ENCODE results near the gene CADM4.
"Not testable (repeated sequence)": the region's sequence is repeated elsewhere in the genome, so short reads cannot be mapped to it uniquely, and the experiment has no call there.

CADM4 gene

DNA sequence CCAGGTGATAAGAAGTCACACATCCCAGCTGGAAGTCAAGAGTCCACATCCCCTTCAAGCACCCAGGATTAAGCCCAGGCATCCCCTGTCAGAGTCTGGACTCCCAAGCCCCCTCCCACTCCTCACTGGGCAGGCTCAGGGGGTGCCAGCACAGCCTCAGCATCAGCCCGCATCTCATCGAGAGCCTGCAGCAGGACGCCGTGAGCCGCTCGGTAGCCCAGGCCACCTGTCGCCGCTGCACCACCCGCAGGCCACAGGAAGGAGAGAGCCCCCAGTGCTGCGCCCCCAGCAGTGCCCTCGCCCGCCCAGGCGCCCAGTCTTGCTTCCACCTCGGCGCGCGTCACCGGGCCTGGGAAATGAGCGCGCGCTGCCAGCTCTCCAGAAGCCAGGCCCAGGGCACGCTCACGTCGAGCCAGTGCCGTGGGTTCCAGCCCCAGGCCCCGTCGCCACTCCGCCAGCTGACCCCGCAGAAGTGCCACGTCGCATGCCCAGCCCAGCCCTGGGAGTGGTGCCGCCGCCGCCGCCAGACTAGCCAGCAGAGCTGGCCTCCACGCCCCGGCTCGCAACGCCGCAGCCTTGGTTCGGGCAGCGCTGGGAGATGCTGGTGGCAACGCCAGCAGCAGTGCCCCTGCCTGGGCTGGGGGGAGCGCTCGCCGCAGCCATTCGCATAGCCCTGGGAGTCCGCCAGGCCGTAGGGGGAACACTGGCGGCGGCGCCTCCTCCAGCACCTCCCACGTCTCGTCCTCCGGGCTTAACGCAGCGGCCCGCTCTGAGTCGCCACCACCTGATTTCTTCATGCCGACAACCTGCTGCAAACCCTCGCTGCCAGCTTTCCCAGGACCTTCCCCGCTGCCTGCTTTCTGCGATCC lies 47.5 kb downstream of the CADM4 start:
- no peak for DNase-seq (ENCODE audit: low read depth, low spot score)
- no peak overlapping the region for H3K4me3 ChIP-seq (ENCODE audit: low read depth, low read length)
- in situ Hi-C loops (cut with HindIII; ENCODE audit: low sequenced_read_pairs), result no loop called here
- TF ChIP-seq, protein P1, sequence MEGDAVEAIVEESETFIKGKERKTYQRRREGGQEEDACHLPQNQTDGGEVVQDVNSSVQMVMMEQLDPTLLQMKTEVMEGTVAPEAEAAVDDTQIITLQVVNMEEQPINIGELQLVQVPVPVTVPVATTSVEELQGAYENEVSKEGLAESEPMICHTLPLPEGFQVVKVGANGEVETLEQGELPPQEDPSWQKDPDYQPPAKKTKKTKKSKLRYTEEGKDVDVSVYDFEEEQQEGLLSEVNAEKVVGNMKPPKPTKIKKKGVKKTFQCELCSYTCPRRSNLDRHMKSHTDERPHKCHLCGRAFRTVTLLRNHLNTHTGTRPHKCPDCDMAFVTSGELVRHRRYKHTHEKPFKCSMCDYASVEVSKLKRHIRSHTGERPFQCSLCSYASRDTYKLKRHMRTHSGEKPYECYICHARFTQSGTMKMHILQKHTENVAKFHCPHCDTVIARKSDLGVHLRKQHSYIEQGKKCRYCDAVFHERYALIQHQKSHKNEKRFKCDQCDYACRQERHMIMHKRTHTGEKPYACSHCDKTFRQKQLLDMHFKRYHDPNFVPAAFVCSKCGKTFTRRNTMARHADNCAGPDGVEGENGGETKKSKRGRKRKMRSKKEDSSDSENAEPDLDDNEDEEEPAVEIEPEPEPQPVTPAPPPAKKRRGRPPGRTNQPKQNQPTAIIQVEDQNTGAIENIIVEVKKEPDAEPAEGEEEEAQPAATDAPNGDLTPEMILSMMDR (IDR thresholded peaks at IDR 0.05; ENCODE audit: low read depth, low read length), result no peak

DNA sequence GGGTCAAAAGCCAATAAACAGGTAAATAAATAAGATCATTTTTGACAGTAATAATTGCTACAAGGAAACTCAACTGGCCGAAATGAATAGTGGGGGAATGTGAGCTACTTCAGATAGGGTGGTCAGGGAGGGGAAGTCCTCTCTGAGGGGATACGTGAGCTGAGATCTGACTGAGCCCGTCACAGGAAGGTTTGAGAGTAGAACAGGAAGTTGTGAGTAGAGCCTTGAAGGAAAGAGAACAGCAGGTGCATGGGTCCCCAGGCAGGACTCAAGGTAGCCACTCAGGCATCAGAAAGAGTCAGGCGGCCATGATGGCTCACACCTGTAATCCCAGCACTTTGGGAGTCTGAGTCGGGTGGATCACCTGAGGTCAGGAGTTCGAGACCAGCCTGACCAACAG lies 50.0 kb downstream of the CADM4 start:
- TF ChIP-seq, protein P1 (IDR thresholded peaks at IDR 0.05; ENCODE audit: low read depth, low read length), result no peak
- no peak for DNase-seq (ENCODE audit: low read depth, low spot score)
- in situ Hi-C loops (cut with HindIII; ENCODE audit: low sequenced_read_pairs), result no loop called here
- H3K4me3 ChIP-seq (ENCODE audit: low read depth, low read length), result no peak overlapping the region

DNA sequence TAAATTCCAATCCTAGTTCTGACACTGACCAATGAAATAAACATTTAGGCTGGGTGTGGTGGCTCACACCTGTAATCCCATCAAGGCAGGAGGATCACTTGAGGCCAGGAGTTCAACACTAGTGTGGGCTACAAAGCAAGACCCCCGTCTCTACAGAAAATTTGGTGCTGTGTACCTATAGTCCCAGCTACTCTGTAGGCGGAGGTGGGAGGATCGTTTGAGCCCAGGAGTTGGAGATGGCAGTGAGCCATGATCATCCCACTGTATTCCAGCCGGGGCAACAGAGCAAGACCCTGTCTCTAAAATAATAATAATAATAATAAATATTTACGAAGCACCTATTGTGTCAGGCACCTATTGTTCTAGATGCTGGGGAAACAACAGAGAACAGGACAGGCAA lies 50.4 kb downstream of the CADM4 start:
- TF ChIP-seq, protein P1 (IDR thresholded peaks at IDR 0.05; ENCODE audit: low read depth, low read length), result no peak
- in situ Hi-C loops (cut with HindIII; ENCODE audit: low sequenced_read_pairs), result no loop called here
- DNase-seq (ENCODE audit: low read depth, low spot score), result no peak
- no peak overlapping the region for H3K4me3 ChIP-seq (ENCODE audit: low read depth, low read length)

DNA sequence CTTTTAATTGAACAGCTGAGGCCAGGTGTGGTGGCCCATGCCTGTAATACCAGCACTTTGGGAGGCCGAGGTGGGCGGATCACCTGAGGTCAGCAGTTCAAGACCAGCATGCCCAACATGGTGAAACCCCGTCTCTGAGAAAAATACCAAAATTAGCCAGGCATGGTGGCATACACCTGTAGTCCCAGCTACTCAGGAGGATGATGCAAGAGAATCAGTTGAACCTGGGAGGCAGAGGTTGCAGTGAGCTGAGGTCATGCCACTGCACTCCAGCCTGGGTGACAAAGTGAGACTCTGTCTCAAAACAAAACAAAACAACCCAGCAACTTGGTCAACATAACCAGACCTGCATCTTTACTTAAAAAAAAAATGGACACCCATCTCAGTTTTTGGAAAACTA lies 52.6 kb downstream of the CADM4 start:
- H3K4me3 ChIP-seq (ENCODE audit: low read depth, low read length); in situ Hi-C loops (cut with HindIII; ENCODE audit: low sequenced_read_pairs); DNase-seq (ENCODE audit: low read depth, low spot score): not testable (repeated sequence)

GRCh38 chr19:43586346-43586745 lies 53.3 kb downstream of the CADM4 start:
- no peak overlapping the region for H3K4me3 ChIP-seq (ENCODE audit: low read depth, low read length)
- DNase-seq (ENCODE audit: low read depth, low spot score), result no peak
- TF ChIP-seq, protein P1 (IDR thresholded peaks at IDR 0.05; ENCODE audit: low read depth, low read length), result no peak
- in situ Hi-C loops (cut with HindIII; ENCODE audit: low sequenced_read_pairs), result no loop called here

DNA sequence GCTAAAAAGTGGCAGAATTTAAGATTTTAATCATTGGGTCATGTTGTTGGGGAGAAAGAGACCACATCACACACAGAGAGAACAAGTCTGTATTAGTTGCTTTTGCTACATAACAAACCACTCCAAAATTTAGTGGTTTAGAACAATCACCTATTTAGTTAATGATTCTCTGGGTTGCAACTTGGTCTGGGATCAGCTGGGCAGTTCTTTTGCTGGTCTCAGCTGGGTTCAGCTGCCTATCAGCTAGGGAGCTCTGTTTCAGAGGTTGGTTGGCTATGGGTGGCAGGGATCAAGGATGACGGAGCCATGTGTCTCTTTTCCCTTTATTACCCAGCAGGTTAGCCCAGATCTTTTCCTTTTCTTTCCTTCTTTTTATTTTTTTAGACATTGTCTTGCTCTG lies 55.2 kb downstream of the CADM4 start:
- in situ Hi-C loops (cut with HindIII; ENCODE audit: low sequenced_read_pairs), result no loop called here
- no peak overlapping the region for H3K4me3 ChIP-seq (ENCODE audit: low read depth, low read length)
- no peak for DNase-seq (ENCODE audit: low read depth, low spot score)
- TF ChIP-seq, protein P1 (IDR thresholded peaks at IDR 0.05; ENCODE audit: low read depth, low read length), result no peak

GRCh38 chr19:43582495-43582894 lies 57.2 kb downstream of the CADM4 start:
- in situ Hi-C loops (cut with HindIII; ENCODE audit: low sequenced_read_pairs), result no loop called here
- TF ChIP-seq, protein P1 (IDR thresholded peaks at IDR 0.05; ENCODE audit: low read depth, low read length), result no peak
- DNase-seq (ENCODE audit: low read depth, low spot score), result no peak
- no peak overlapping the region for H3K4me3 ChIP-seq (ENCODE audit: low read depth, low read length)

Data from astrocyte of the spinal cord (primary cell).